Cardiac muscle cell (in vitro differentiated cells and primary cell): Measurements from ENCODE around the gene ESRP2. TPM values are rescaled to one million over a fixed set of nuclear protein-coding genes. Genes with fewer than 3 reads are reported as not detected.

Experiments
- DNase-seq, 2 donors: peaks; one replicate each; pipeline versions ENCODE4 v3.0.0 to v3.0.0-alpha.2; 2010 to 2017; ENCODE audit warnings: low read depth in 1 of 2, low spot score in 1 of 2
- H3K27ac ChIP-seq: fragments of 200-600 bp; sonication (generic); 2 replicates; pipeline ENCODE4 v1.5.1; 2016
- H3K27me3 ChIP-seq: fragments of 200-600 bp; sonication (generic); 2 replicates; pipeline ENCODE4 v1.6.0; 2016; ENCODE audit warnings: control low read depth
- H3K36me3 ChIP-seq: fragments of 200-600 bp; sonication (generic); 2 replicates; pipeline ENCODE4 v1.5.1; 2016; ENCODE audit warnings: control low read depth
- H3K4me1 ChIP-seq: fragments of 200-600 bp; sonication (generic); 2 replicates; pipeline ENCODE4 v1.8.1; 2017; ENCODE audit warnings: low read depth, mild to moderate bottlenecking, mixed run types
- H3K4me3 ChIP-seq: fragments of 200-600 bp; sonication (generic); 2 replicates; pipeline ENCODE4 v1.5.1; 2016; ENCODE audit warnings: mild to moderate bottlenecking
- H3K9me3 ChIP-seq: fragments of 200-600 bp; sonication (generic); 2 replicates; pipeline ENCODE4 v1.5.1; 2017; ENCODE audit warnings: low read depth, mild to moderate bottlenecking, control low read depth
- polyA plus RNA-seq: library from polyadenylated mRNA; unstranded; fragments of >200 nt; fragmentation: Nextera tagmentation; extraction: Ambion mirVana; gene quantifications from 2 replicates; pipeline ENCODE4 v1.2.1, GENCODE V29; 2016
- total RNA-seq: library from RNA; depleted of rRNA; stranded (reverse); fragments of >200 nt; gene quantifications from 2 replicates; pipeline ENCODE4 v1.2.3, GENCODE V29; 2016
- TF ChIP-seq, protein P1 (sequence below): IDR thresholded peaks from 2 replicates; pipeline ENCODE4 v1.5.1; 2012; ENCODE audit warnings: low read depth, mild to moderate bottlenecking, low read length

The ESRP2 gene
- total and polyA plus RNA-seq, 2 experiments from 2014 or later: 1.8 to 2.8 TPM

GRCh38 chr16:68231384-68232136 is 4.4 kb downstream of the ESRP2 start:
- no peaks in the 10 kb centered on the region for H3K9me3 ChIP-seq
- H3K4me3 ChIP-seq: no peak overlapping the region
- no peak overlapping the region for H3K27ac ChIP-seq
- TF ChIP-seq, protein P1, sequence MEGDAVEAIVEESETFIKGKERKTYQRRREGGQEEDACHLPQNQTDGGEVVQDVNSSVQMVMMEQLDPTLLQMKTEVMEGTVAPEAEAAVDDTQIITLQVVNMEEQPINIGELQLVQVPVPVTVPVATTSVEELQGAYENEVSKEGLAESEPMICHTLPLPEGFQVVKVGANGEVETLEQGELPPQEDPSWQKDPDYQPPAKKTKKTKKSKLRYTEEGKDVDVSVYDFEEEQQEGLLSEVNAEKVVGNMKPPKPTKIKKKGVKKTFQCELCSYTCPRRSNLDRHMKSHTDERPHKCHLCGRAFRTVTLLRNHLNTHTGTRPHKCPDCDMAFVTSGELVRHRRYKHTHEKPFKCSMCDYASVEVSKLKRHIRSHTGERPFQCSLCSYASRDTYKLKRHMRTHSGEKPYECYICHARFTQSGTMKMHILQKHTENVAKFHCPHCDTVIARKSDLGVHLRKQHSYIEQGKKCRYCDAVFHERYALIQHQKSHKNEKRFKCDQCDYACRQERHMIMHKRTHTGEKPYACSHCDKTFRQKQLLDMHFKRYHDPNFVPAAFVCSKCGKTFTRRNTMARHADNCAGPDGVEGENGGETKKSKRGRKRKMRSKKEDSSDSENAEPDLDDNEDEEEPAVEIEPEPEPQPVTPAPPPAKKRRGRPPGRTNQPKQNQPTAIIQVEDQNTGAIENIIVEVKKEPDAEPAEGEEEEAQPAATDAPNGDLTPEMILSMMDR: no peak
- H3K36me3 ChIP-seq: no peaks in the 10 kb centered on the region
- H3K4me1 ChIP-seq: peaks cover 18% of the 10 kb centered on the region
- peaks cover 33% of the 10 kb centered on the region for H3K27me3 ChIP-seq
- no peak for DNase-seq

GRCh38 chr16:68230956-68231355 is 5.0 kb downstream of the ESRP2 start:
- Histone ChIP-seq H3K36me3 (no peaks in the 10 kb centered on the region), H3K27ac (no peak overlapping the region), H3K9me3 (no peaks in the 10 kb centered on the region), H3K4me3 (no peak overlapping the region), H3K4me1 (peaks cover 18% of the 10 kb centered on the region), H3K27me3 (peaks cover 27% of the 10 kb centered on the region)
- DNase-seq: no peak
- TF ChIP-seq, protein P1: no peak

GRCh38 chr16:68230176-68230571 is 5.8 kb downstream of the ESRP2 start:
- H3K27ac ChIP-seq: no peak overlapping the region
- no peak overlapping the region for H3K4me3 ChIP-seq
- H3K9me3 ChIP-seq: no peaks in the 10 kb centered on the region
- DNase-seq: no peak
- TF ChIP-seq, protein P1: no peak
- no peaks in the 10 kb centered on the region for H3K36me3 ChIP-seq
- peaks cover 19% of the 10 kb centered on the region for H3K27me3 ChIP-seq
- peaks cover 17% of the 10 kb centered on the region for H3K4me1 ChIP-seq

DNA sequence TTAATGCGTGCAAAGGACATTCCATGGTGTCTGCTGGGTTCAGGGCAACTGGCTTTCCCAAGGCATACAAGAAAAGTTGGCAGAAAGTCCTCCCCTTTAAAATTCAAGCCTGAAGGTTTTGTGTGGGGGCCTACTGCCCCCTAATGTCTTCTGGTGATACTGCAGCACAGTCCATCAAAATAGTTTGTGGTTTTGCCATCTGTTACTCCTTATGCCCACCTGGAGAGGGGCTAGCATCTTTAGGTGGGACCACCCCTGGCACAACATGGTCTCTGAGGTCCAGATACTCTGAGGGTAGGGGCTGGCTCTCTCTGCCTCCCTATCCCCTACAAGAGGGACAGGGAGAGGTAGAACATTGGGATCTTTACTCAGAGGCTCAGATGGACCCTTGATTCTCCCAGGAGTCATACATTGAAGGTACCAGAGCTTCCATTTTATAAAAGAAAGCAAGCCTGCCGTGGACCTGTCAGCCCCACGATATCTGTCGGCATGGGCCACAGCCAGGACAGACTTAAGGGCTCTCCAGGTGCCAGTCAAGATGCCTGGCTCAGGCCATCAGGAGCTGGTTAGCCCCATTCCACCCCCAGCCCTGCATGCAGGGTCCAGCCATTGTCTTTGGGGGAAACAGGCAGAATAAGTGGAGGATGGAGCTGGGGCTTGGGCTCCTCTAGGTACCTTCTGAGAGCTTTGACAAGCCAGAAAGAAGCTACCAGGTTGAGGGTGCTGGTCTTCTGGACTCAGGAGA is 6.3 kb downstream of the ESRP2 start:
- Histone ChIP-seq H3K27me3 (peaks cover 13% of the 10 kb centered on the region), H3K4me1 (peaks cover 12% of the 10 kb centered on the region), H3K36me3 (no peaks in the 10 kb centered on the region), H3K27ac (no peak overlapping the region), H3K9me3 (no peaks in the 10 kb centered on the region), H3K4me3 (no peak overlapping the region)
- DNase-seq: peak; percentile 68 to 78
- TF ChIP-seq, protein P1: peak; percentile 94

GRCh38 chr16:68228652-68229051 is 7.3 kb downstream of the ESRP2 start:
- Histone ChIP-seq H3K36me3 (no peaks in the 10 kb centered on the region), H3K27ac (no peak overlapping the region), H3K27me3 (peaks cover 5% of the 10 kb centered on the region), H3K9me3 (no peaks in the 10 kb centered on the region), H3K4me1 (peaks cover 11% of the 10 kb centered on the region), H3K4me3 (no peak overlapping the region)
- TF ChIP-seq, protein P1: no peak
- no peak for DNase-seq
